HG03558 (cell line): ENCODE data around the gene XPO6.

ENCODE experiments used
- ATAC-seq: cut with Tn5 transposase; IDR thresholded peaks from one replicate; pipeline ENCODE4 v1.9.1; 2021; ENCODE audit warnings: moderate number of reproducible peaks; ENCODE audit not compliant: unreplicated experiment; ENCODE audit errors: extremely low read depth

Gene XPO6

DNA sequence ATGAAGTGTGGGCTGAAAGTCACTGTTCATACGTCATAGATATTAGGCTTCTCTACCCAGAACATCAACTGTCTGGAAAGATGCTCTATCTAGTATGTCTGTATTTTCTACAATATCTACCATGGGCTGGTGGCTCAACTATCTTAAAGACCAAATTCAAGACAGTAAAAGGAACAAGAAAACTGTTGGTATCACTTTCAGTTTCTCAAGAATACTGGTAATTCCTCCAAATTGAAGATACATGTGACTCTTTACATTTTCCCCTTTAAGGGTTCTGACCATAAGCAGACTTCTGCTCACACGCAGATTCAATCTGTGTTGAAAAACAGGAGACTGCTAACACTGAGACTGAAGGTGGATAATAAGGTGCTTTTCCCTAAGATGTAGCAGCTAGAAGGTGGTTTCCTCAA is 24.2 kb downstream of the XPO6 start:
- peak; percentile 29 for ATAC-seq

DNA sequence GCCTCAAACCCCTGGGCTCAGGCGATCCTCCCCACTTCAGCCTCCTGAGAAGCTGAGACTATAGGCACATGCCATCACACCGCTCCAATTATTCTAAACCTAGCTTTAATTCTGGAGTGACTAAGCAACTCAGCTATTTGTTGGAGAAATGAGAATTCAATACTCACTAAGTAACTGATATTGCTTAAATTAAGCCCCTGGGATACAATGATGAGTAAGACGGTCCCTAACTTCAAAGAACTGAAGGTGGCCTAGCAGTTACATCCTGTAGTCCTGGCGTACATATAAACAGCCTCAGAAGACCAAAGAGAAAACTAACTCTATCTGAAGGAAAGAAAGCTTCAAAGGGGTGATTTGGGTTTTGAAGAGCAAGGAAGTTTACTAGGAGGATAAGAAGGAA is 25.0 kb downstream of the XPO6 start:
- ATAC-seq = no peak

GRCh38 chr16:28185696-28186095 is 26.1 kb downstream of the XPO6 start:
- no peak for ATAC-seq

DNA sequence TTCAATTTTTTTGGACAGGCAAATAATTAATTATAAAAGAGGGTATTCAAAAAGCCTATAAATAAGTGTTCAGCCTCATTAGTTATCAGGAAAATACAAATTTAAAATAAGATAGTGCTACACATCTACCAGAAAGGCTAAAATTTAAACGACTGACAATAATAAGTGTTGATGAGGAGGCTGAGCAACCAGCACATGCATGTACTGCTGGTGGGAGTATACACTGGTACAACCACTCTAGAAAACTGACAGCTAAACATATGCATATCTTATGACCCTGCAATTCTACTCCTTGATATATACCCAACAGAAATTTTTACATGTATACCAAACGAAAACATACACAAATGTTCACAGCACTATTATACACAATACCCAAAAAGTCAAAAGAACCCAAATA is 27.1 kb downstream of the XPO6 start:
- ATAC-seq = no peak

GRCh38 chr16:28183930-28184329 is 27.8 kb downstream of the XPO6 start:
- no peak for ATAC-seq

DNA sequence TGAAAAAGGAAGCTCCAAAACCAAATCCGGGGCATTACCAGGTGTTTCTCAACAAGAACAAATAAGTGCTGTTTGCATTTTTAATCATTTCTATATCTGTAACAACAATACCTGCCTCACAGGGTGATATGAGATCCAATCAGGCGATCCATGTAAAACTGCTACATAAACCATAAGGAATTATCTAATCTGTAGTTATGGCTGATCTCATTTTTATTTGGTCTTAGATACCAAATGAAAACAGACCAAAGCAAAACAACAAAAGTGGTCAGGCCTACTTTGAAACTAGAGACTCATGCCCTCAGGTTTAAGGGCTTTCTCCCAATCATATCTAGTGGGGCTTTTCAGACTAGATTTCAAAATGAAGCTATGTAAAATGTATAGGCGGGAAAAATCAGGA is 28.3 kb downstream of the XPO6 start:
- no peak for ATAC-seq

GRCh38 chr16:28182801-28183200 is 29.0 kb downstream of the XPO6 start:
- ATAC-seq = no peak

DNA sequence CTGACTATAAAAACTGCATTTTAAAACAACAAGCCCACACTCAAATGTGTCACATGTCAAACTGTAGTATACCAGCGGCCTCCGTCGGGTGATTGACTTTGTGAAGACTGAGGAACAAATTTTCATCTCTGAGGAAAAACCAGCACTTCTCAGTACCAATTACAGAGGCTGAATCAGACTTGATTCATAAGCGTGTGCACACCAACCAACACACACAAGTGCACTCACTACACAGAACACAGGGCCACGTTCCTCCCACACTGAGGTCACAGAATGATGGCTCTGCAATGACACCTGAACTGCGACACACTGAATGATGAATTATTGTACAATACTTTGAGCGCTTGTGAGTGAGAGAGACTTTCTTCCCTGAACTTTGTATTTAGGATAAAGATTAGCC is 29.6 kb downstream of the XPO6 start:
- no peak for ATAC-seq

DNA sequence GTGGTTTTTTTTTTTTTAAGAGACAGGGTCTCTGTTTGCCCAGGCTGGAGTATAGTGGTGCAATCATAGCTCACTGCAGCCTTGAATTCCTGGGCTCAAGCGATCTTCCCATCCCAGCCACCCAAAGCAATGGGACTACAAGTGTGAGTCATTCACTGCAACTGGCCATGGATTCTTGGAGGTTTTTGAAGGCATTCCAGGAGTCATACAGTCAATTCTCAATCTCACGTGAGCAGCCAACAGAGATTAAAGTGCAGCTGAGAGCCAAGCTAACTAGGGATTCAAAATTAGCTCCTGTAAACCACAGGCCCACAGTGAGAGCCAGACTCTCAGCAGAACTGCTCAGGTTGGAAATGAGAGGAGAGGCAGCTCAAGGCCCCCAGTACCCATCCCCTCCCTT is 30.2 kb downstream of the XPO6 start:
- no peak for ATAC-seq

DNA sequence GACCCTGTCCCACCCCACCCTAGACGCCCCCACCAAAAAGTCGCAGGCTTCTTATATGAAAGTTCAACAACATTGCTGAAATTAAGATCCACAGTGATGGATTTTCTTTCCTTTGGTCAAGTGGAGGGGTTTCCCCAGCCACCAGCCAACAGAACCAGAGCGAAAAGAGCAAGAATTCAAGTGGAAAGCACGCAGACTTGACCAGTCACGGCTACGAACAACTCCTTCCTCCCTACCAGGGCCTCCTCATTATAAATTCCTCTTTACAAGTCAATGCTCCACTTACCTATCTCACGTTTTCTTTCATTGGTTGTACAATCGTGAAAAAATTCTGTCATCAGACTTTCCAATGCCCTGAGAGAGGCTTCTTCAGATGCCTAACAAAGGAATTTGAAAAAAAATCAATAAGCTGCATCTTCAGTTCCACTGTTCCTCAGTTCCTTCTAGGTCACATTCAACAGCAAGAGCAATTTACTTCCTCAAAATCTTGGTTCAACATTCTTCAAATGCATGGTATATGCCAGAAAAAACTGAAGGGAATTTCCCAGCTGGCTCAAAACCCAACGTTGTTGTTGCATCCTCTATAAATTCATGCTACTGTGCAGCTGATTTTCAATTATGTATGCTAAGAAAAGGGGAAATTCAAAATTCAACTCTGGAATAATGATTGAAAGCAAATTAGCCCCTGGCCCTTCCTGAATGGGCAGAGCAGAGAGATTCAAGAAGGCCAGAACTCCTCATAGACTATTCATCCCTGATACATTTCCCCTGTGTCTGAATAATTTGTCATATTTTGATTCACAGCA is 30.9 kb downstream of the XPO6 start:
- no peak for ATAC-seq

DNA sequence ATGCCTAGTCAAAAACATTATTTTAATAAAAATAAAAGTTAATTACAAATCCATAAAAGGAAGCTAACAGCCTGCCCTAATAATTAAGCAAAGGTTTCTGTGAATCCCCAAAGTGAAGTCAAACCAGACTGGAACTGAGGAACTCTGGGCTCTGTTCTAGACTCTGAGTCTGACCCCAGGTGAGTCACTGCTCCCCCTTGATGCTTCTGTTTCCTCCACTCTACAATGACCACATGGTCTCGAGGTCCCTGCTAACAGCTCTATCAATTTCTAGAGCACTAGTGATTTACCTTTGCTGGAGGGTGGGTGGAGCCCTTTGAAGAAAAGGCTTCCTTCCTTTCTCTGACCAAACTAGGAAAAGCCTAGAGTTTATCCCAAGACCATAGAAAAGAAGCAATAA is 32.4 kb downstream of the XPO6 start:
- ATAC-seq = no peak

- ATAC-seq = no peak
Measured at GRCh38 chr16:28175715-28176114, 36.0 kb downstream of the XPO6 start.

- no peak for ATAC-seq
Measured at GRCh38 chr16:28172336-28172735, 39.4 kb downstream of the XPO6 start.

DNA sequence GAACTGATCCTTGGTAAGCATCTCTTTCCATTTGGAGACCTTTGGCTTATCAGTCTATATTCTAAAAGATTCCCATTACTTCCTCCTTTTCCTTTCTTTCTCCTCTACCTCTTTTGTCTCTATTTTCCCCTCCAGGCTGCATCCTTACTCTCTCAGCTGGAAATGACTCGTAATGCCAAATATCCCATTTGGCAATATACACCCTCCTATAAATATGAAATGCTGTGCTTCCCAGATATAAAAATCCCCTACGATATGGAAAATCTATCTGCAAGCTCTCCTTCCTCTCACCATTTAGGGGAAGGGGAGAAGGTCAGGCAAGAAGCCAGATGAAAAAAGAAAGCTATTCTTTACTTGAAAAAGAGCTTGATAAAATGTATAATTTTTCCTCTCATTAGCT is 39.9 kb downstream of the XPO6 start:
- ATAC-seq = no peak

- ATAC-seq = no peak
Measured at GRCh38 chr16:28168991-28169554, 42.7 kb downstream of the XPO6 start.

DNA sequence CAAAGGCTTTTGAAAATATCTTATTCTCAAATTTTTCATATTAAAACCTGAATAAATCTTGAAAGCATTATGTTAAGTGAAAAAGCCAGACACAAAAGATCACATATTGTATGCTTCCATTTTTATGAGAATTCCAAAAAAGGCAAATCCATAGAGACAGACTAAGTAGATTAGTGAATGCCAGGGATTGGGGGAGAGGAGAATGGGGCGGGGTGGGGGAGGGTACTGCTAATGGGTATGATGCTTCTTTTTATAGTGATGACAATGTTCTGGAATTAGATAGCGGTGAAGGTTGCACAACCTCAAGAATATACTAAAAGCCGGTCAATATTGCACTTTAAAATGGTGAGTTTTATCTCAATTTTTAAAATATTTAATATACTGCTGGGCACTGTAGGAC is 44.0 kb downstream of the XPO6 start:
- no peak for ATAC-seq

DNA sequence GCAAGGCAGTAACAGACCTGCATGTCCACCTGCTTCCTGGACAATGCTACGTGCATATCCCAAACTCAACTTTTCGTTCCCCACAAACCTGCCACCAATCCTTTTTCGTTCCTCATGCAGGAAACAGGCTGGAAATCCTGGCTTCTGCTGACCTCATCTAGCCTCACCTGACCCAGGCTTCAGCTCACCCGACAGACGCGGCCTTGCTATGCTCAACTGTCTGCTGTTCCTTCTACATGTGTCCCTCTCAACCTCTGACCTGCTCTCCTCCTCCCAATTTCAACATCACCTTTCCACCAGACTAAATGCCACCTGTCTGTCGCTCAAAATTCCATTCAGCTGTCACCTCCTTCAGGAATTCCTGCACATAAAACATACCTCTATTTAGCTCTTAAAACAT is 44.5 kb downstream of the XPO6 start:
- ATAC-seq = no peak

DNA sequence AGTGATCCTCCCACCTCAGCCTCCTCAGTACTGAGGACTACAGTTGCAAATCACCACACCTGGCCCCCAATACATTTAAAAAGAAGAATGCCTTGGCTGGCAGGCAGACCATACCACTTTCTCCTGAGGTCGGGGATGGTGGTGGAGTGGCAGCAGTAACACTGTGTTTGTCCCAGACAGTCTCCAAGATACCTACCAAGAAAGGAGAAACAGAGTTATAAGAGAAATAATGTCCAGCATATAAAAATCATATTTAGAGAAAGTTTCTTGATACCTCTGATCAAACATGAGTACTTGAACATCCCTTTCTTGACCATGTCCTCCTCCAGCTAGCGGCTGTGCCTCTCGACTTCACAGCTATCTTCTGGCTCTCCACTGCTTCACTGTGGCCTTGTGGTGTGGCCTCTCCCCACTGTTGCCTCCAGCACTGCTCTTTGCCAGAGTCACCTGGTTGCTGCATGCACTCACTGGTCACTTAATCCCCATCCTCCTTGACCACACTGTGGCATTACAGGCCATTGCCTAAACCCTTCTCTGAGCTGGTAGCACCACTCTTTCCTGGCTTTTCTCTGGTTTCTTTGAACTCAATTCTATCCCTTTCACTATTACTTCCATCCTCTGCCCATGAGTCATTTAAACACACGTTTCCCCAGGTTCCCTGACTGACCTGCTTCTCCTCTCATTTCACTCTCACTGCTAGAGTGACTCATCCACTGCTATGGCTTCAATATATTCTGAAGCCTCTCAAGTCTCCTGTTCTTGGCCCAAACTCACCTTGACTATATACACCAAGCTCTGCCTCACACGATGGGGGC is 45.2 kb downstream of the XPO6 start:
- ATAC-seq = no peak

- no peak for ATAC-seq
Measured at GRCh38 chr16:28165598-28165997, 46.2 kb downstream of the XPO6 start.

- ATAC-seq = no peak
Measured at GRCh38 chr16:28164140-28164539, 47.6 kb downstream of the XPO6 start.

DNA sequence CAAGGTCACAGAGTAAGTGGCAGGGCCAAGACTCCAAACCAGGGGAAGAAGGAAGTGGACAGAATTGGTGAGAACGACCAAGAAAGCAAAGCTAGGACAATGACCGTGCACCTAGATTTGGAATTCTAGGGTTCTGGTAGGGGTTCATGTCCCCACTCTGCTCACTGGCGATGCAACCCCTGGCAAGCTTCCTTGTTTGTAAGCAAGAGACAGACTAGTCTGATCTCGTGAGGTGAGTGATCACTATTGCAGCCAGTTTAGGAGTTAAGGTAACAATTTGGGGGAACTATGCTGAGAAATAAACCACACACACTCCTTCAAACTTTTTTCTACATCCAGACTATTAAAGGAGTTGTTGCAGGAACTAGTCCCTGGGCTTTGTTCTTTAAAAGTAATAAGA is 48.1 kb downstream of the XPO6 start:
- ATAC-seq = no peak
